Upper lobe of left lung (tissue), 4 donors: ENCODE data around the gene ATAD1.

Experiments
- POLR2A ChIP-seq, 4 donors: fragments of 450-650 bp; IDR thresholded peaks; one replicate each; pipeline ENCODE4 v1.5.1; 2016 to 2017; ENCODE audit warnings: antibody characterized with exemption in 4 of 4, mild to moderate bottlenecking in 2 of 4
- POLR2AphosphoS5 ChIP-seq, 2 donors: sonication (generic); formaldehyde crosslinking; IDR thresholded peaks; one replicate each; pipeline ENCODE4 v1.5.1; 2017; ENCODE audit warnings: antibody characterized with exemption in 2 of 2
- TF ChIP-seq, protein P1 (sequence below), 6 experiments: fragments of 450-650 bp in 4 of 6; fragments of 200-600 bp in 2 of 6; sonication (generic) in 2 of 6; IDR thresholded peaks; one replicate each; pipeline ENCODE4 v1.5.1; 2016 to 2019; ENCODE audit warnings: antibody characterized with exemption in 6 of 6

- TF ChIP-seq, protein P1, sequence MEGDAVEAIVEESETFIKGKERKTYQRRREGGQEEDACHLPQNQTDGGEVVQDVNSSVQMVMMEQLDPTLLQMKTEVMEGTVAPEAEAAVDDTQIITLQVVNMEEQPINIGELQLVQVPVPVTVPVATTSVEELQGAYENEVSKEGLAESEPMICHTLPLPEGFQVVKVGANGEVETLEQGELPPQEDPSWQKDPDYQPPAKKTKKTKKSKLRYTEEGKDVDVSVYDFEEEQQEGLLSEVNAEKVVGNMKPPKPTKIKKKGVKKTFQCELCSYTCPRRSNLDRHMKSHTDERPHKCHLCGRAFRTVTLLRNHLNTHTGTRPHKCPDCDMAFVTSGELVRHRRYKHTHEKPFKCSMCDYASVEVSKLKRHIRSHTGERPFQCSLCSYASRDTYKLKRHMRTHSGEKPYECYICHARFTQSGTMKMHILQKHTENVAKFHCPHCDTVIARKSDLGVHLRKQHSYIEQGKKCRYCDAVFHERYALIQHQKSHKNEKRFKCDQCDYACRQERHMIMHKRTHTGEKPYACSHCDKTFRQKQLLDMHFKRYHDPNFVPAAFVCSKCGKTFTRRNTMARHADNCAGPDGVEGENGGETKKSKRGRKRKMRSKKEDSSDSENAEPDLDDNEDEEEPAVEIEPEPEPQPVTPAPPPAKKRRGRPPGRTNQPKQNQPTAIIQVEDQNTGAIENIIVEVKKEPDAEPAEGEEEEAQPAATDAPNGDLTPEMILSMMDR (IDR thresholded peaks at IDR 0.05): no peak
- no peak for TF ChIP-seq POLR2A (IDR thresholded peaks at IDR 0.05)
- no peak for TF ChIP-seq POLR2AphosphoS5 (IDR thresholded peaks at IDR 0.05)
These were observed 13.0 kb downstream of the ATAD1 start for GRCh38 chr10:87804939-87805569.
